Nephron (organoid): ENCODE results near the gene TMEM139.

Source experiments
- H3K27ac Mint-ChIP-seq, 3 experiments: 2 replicates each; pipeline ENCODE4 v1.8.0; 2020; ENCODE audit warnings: mixed read lengths in 3 of 3, mild to moderate bottlenecking in 2 of 3, moderate library complexity in 1 of 3
- H3K27me3 Mint-ChIP-seq: 2 replicates; pipeline ENCODE4 v1.8.0; 2021; ENCODE audit warnings: low read depth, mild to moderate bottlenecking, moderate library complexity, mixed read lengths
- H3K36me3 Mint-ChIP-seq: 2 replicates; pipeline ENCODE4 v1.8.0; 2020; ENCODE audit warnings: low read depth, mixed read lengths
- H3K4me1 Mint-ChIP-seq: 2 replicates; pipeline ENCODE4 v1.8.0; 2020; ENCODE audit warnings: mixed read lengths
- H3K4me3 Mint-ChIP-seq, 3 experiments: 2 replicates each; pipeline ENCODE4 v1.8.0; 2020; ENCODE audit warnings: mild to moderate bottlenecking in 3 of 3, mixed read lengths in 3 of 3, moderate library complexity in 2 of 3
- H3K9me3 Mint-ChIP-seq: 2 replicates; pipeline ENCODE4 v1.8.0; 2020; ENCODE audit warnings: mixed read lengths
- CTCF ChIP-seq, 3 experiments: fragments of 200-600 bp; sonication (generic); IDR thresholded peaks; one replicate each; pipeline ENCODE4 v1.5.0; 2021; ENCODE audit warnings: antibody characterized with exemption in 3 of 3; ENCODE audit not compliant: unreplicated experiment in 3 of 3

Gene TMEM139

GRCh38 chr7:143284591-143285469 is at the start of gene TMEM139:
TMEM139 (plus strand) TSS chr7:143284958; CDS start chr7:143285958, 1,000 bp downstream.
- peak within 1 kb of the TSS; percentile 88 to 96 (median 91) for H3K27ac Mint-ChIP-seq
- peaks cover 3% of the 10 kb centered on the region for H3K36me3 Mint-ChIP-seq
- peak within 1 kb of the TSS; percentile 55 to 83 (median 67) for H3K4me3 Mint-ChIP-seq
- peaks cover 4% of the 10 kb centered on the region for H3K9me3 Mint-ChIP-seq
- H3K4me1 Mint-ChIP-seq = peaks cover 46% of the 10 kb centered on the region
- H3K27me3 Mint-ChIP-seq = no peaks in the 10 kb centered on the region
- TF ChIP-seq CTCF (IDR thresholded peaks at IDR 0.05; ENCODE audit: unreplicated experiment in 3 of 3) = no peak

DNA sequence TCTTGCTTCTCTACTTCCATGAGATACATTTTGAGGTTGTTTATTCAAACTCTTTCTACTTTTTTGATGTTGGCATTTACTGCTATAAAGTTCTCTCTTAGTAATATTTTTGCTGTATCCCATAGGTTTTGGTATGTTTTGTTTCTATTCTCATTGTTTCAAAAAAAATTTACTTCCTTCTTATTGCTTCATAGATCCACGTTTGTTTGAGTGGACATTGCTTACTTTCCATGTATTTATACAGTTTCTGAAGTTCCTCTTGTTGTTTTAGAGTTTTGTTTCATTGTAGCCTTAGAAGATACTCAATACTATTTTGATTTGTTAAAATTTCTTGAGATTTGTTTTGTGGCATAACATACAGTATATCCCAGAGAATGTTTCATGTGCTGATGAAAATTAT is 49.2 kb upstream of the TMEM139 start:
- Mint-ChIP-seq H3K36me3 (no peaks in the 10 kb centered on the region), H3K9me3 (peaks cover 28% of the 10 kb centered on the region), H3K27me3 (peaks cover 5% of the 10 kb centered on the region), H3K4me1 (peaks cover 10% of the 10 kb centered on the region), H3K27ac (no peak overlapping the region), H3K4me3 (no peak overlapping the region)
- TF ChIP-seq CTCF (IDR thresholded peaks at IDR 0.05; ENCODE audit: unreplicated experiment in 3 of 3) = no peak

- H3K27me3 Mint-ChIP-seq = peaks cover 5% of the 10 kb centered on the region
- H3K4me1 Mint-ChIP-seq = peaks cover 17% of the 10 kb centered on the region
- peaks cover 28% of the 10 kb centered on the region for H3K9me3 Mint-ChIP-seq
- no peak overlapping the region for H3K27ac Mint-ChIP-seq
- no peaks in the 10 kb centered on the region for H3K36me3 Mint-ChIP-seq
- no peak for TF ChIP-seq CTCF (IDR thresholded peaks at IDR 0.05; ENCODE audit: unreplicated experiment in 3 of 3)
- no peak overlapping the region for H3K4me3 Mint-ChIP-seq
Measured at GRCh38 chr7:143236408-143236990, 48.3 kb upstream of the TMEM139 start.

- no peak overlapping the region for H3K27ac Mint-ChIP-seq
- H3K9me3 Mint-ChIP-seq = peaks cover 28% of the 10 kb centered on the region
- H3K4me1 Mint-ChIP-seq = peaks cover 17% of the 10 kb centered on the region
- no peak overlapping the region for H3K4me3 Mint-ChIP-seq
- H3K27me3 Mint-ChIP-seq = peaks cover 5% of the 10 kb centered on the region
- H3K36me3 Mint-ChIP-seq = no peaks in the 10 kb centered on the region
- no peak for TF ChIP-seq CTCF (IDR thresholded peaks at IDR 0.05; ENCODE audit: unreplicated experiment in 3 of 3)
Measured at GRCh38 chr7:143237366-143237765, 47.4 kb upstream of the TMEM139 start.

GRCh38 chr7:143238289-143238980 is 46.3 kb upstream of the TMEM139 start:
- no peak for TF ChIP-seq CTCF (IDR thresholded peaks at IDR 0.05; ENCODE audit: unreplicated experiment in 3 of 3)
- Mint-ChIP-seq H3K4me3 (no peak overlapping the region), H3K27ac (no peak overlapping the region), H3K4me1 (peaks cover 22% of the 10 kb centered on the region), H3K27me3 (peaks cover 5% of the 10 kb centered on the region), H3K9me3 (peaks cover 28% of the 10 kb centered on the region), H3K36me3 (no peaks in the 10 kb centered on the region)
